GM10248 (cell line): ENCODE data around the gene C1R.

Experiments used
- CTCF ChIA-PET: fragments of 300-600 bp; sonication (Branson Sonifier 250); formaldehyde crosslinking; extraction: SDS; loops from one replicate; lab custom pipeline; 2021; ENCODE audit warnings: antibody characterized with exemption; lab: Yijun Ruan, JAX
- POLR2A ChIA-PET: fragments of 350-650 bp; sonication (Branson Sonifier 250); formaldehyde crosslinking; extraction: SDS; loops from one replicate; lab custom pipeline; 2020; ENCODE audit warnings: antibody characterized with exemption; lab: Yijun Ruan, JAX
- DNase-seq: peaks from one replicate; pipeline ENCODE4 v3.0.0; 2012; ENCODE audit errors: extremely low spot score
- CTCF ChIP-seq: IDR thresholded peaks from 2 replicates; pipeline ENCODE4 v1.5.1; 2012; ENCODE audit warnings: mild to moderate bottlenecking, low read depth; ENCODE audit errors: extremely low read depth, missing control alignments, control extremely low read depth

The C1R gene

GRCh38 chr12:7066596-7066995, 25.6 kb downstream of the C1R start:
- ChIA-PET CTCF (interaction anchor here (1.3 kb wide), 2 partner anchors 11 to 42 kb away, joined by 4 read pairs; no protein-coding TSS in a partner anchor), POLR2A (no interaction called here)
- no peak for TF ChIP-seq CTCF
- no peak for DNase-seq

- ChIA-PET POLR2A (no interaction called here), CTCF (interaction anchor here (1.1 to 1.8 kb wide), 2 partner anchors 46 to 49 kb away, joined by 3 read pairs; no protein-coding TSS in a partner anchor)
- no peak for DNase-seq
Measured at GRCh38 chr12:7065073-7065623, 27.1 kb downstream of the C1R start.

GRCh38 chr12:7064516-7064915, 27.7 kb downstream of the C1R start:
- no peak for TF ChIP-seq CTCF
- CTCF ChIA-PET, result interaction anchor here (1.8 kb wide), 1 partner anchor 47 kb away, joined by 3 read pairs; no protein-coding TSS in a partner anchor
- POLR2A ChIA-PET, result no interaction called here
- no peak for DNase-seq

More at GRCh38 chr12:7065073-7065623, 27.1 kb downstream of the C1R start:
- TF ChIP-seq CTCF, result no peak

- ChIA-PET CTCF (interaction anchor here (1.6 kb wide), 1 partner anchor 10 kb away, joined by 4 read pairs; no protein-coding TSS in a partner anchor), POLR2A (interaction anchor here (0.6 kb wide), 1 partner anchor 81 kb away, joined by 11 read pairs; no protein-coding TSS in a partner anchor)
- no peak for DNase-seq
- no peak for TF ChIP-seq CTCF
Measured at GRCh38 chr12:7061596-7061995, 30.6 kb downstream of the C1R start.

- no peak for DNase-seq
- POLR2A ChIA-PET, result interaction anchor here (0.6 kb wide), 1 partner anchor 81 kb away, joined by 11 read pairs; no protein-coding TSS in a partner anchor
- CTCF ChIA-PET, result interaction anchor here (1.6 kb wide), 1 partner anchor 9 kb away, joined by 4 read pairs; no protein-coding TSS in a partner anchor
- TF ChIP-seq CTCF, result no peak
Measured at GRCh38 chr12:7061138-7061537, 31.1 kb downstream of the C1R start.

GRCh38 chr12:7060353-7060954, 31.8 kb downstream of the C1R start, which contains the start of gene C1S:
C1S (plus strand) TSS chr12:7060718; CDS start chr12:7061913, 1,195 bp downstream.
- no peak for DNase-seq
- ChIA-PET CTCF (interaction anchor here (0.9 to 1.6 kb wide), 3 partner anchors 9 to 42 kb away, joined by 3 to 4 read pairs (median 3); partner anchors contain the start of gene LPCAT3), POLR2A (no interaction called here)
- no peak for TF ChIP-seq CTCF
